GM12892 (cell line): ENCODE data around the gene ALPL.

Source experiments
- DNase-seq: peaks from one replicate; pipeline ENCODE4 v3.0.0; 2011; ENCODE audit not compliant: insufficient read length
- FAIRE-seq: peaks from 2 replicates; lab custom pipeline; 2011; peaks lifted over from hg19 to GRCh38; lab: Jason Lieb, UNC
- POLR2A ChIP-seq: IDR thresholded peaks from 2 replicates; pipeline ENCODE4 v1.6.1; 2011; ENCODE audit warnings: low read depth, low read length, control low read depth
- POLR2AphosphoS5 ChIP-seq: IDR thresholded peaks from 2 replicates; pipeline ENCODE4 v1.6.1; 2011; ENCODE audit warnings: low read depth, low read length, control low read depth
- TAF1 ChIP-seq: IDR thresholded peaks from 2 replicates; pipeline ENCODE4 v1.6.1; 2011; ENCODE audit warnings: low read depth, mild to moderate bottlenecking, control low read depth, low read length, borderline replicate concordance

ALPL gene

DNA sequence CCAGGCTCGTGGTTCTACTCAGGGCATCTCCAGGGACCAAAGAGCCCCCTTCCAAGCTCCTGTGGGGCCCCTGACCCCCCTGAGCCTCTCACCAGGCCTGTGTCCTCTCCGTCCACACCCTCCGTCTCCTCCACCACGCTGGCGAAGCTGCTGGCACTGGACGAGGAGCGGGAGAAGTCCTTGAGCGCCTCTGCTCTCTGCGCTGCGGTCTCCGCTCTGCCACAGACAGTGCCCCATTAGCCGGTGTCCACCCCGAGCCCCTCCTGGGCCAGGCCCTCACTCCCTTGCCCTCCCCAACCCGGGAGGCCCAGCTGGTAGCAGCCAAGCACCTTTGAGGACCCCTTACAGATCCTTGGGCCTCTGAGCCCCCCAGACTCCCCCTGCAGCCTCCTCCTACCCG is 90.2 kb downstream of the ALPL start:
- DNase-seq (no peak), FAIRE-seq (no peak)
- TF ChIP-seq POLR2A (no peak), TAF1 (no peak), POLR2AphosphoS5 (no peak)

DNA sequence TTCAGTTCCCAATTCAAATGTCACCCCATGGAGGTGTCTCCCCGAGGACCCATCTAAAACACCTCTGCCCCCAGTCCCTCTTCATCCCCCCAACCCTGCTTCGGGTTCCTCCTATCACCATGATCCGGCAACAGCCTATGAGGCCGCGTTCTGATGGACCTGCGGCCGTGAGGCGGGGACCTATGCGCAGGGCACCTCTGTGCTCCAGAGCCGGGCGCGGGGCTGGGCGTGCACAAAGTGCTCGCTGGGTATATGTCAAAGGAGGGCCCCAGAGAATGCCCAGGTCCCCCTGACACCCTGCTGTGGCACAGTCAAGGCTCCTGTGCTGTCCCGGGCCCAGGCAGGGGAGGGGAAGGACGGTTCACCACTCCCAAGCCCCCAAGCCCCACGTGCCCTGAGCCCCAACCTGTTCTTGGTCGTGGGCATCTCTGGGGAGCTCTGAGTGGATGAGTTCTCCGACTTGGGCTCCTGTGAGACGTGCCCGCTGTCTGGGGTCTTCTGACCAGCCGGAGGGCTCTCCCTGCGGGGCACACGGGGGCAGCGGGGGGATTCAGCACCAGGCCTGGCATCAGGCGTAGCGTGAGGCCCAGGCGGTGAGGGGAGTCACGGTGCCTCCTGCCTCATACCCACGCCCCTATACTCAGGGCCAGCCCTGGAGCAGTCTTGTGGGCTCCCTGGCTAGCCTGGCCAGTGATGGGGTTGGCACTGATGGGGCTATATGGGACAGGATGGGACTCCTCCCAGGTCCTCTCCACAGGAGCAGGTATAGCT is 92.2 kb downstream of the ALPL start:
- DNase-seq (no peak), FAIRE-seq (no peak)
- TF ChIP-seq POLR2AphosphoS5 (no peak), POLR2A (no peak), TAF1 (no peak)

DNA sequence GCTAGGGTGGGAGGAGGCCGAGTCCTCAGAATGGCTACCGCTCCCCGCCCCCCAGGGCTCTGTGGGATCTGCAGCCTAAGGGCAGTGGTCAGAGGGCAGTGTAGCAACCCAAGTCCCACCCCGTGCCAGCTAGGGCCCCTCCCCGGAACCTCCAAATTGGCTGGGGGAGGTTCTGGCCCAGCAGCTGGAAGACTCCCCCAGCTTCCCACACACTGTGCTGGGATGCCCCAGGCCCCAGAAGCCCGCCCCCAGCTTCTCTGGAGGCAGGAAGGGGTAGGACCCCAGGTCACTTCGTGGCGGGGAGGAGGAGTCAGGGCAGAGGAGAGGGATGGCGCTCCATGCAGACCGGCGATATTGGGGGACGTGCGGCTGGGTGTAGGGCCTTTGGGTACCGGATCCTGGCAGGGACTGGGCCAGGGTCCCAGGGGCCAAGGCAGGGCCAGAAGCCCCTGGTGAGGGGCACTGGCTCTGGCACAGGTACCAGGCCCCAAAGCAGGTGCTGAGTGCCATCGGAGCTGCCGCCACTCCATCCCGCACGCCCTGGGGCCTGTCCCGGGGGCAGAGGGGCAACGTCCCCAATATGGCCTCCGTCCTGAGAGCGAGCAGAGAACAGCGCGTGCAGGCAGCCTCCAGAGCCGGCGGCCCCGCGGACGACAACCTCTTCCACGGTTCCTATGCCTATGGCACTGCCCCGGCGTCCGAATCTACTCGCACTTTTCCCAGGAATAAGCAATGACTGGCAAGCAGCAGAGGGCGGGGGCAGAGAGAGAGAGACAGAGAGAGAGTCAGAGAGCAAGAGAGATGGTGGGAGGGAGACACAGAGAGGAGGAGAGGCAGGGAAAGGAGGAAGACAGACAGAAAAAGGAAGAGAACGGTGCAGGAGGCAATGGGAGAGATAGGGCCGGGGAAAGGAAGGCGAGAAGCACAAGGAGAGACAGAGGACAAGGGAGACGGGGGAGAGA is 94.2 kb downstream of the ALPL start:
- TF ChIP-seq TAF1 (no peak), POLR2A (no peak), POLR2AphosphoS5 (no peak)
- FAIRE-seq (no peak), DNase-seq (no peak)

DNA sequence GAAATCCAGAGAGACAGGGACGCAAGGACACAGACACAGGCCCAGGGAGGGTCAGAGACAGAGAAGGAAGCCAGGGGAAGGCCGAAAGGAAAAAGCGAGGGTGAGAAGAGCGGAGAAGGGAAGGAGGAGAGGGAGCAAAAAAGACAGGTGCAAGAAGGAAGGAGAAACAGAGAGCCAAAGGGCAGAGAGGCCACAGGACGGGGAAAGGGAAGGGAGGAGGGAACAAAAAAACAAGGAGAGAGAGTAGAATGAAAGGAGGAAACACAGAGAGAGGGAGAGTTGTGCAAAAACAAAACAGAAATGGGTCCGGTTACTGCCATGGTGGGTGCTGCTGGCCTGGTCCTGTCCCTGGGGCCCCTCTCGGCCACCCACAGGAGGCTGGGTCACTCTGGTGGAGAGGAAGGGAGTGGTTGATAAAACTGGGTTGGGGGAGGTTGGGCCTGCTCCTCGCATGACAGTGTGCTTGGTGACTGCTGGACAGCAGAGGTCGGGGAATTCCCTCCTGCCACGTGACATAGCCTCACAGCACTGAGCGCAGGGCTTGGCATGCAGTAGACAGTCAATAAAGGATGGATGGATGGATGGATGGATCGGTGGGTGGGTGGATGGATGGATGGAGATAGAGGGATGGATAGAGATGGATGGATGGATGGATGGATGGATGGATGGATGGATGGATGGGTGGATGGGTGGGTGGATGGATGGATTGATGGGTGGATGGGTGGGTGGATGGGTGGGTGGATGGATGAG is 95.2 kb downstream of the ALPL start:
- TF ChIP-seq POLR2A (no peak), POLR2AphosphoS5 (no peak), TAF1 (no peak)
- FAIRE-seq (no peak), DNase-seq (no peak)

DNA sequence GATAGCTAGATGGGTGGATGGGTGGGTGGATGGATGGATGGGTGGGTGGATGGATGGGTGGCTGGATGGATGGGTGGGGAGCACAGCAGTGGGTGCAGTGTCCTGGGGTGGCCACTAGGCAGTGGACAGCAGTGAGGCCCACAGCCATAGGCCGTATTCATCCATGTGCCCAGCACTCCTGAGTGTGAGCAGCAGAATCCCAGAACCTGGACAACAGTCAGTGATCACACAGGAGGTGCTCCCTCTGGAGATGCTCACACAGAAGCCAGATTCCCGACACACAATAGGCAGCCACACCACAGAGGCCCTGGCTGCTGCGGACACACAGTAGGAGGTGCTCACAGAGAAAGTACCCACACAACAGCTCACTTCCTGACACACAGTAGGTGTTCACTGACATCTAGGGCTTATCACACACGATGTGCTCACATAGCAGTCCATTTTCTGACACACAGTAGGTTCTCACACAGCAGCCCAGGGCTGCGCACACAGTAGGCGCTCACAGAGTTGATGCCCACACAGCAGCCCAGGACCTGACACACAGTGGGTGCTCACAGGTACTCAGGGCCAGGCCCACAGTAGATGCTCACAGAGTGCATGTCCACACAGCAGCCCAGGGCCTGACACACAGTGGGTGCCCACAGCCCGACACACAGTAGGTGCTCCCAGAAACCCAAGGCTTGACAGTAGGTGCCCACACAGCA is 95.9 kb downstream of the ALPL start:
- no peak for DNase-seq
- FAIRE-seq = no peak
- TF ChIP-seq POLR2A (no peak), TAF1 (no peak), POLR2AphosphoS5 (no peak)

DNA sequence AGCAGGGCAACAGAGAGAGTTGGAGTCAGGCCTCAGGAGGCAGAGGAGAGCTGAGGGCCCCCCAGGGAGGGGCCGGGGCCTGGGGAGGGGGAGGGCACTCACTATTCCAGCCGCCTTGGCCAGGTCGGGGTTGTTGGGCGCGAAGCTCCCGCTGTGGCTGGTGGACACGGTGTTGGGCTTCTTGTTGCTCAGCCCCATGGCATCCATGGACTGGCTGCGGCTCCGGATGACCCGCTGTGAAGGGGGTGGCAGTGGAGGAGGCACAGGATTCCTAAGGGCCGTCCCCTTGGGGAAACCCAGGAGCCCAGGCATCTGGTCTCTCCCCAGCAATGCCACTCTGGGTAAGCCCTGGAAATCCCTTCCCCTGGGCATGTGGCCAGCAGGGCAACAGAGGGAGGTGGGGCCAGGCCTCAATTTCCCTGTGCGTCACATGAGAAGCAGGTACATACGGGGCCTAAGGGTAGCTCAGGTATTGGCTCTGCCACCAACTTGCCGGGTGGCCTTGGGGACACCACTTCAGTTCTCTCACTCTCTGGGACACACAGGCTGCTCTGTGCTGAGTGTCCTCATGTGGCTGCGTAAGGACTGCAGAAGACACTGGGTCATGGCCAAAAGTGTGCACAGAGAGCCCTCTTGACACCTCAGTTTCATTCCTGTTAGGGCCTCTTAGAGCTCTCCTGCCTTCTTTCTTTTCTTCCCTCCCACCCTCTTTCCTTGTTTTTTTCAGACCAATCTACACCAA is 96.9 kb downstream of the ALPL start:
- DNase-seq = no peak
- FAIRE-seq = no peak
- no peak for TF ChIP-seq POLR2A

DNA sequence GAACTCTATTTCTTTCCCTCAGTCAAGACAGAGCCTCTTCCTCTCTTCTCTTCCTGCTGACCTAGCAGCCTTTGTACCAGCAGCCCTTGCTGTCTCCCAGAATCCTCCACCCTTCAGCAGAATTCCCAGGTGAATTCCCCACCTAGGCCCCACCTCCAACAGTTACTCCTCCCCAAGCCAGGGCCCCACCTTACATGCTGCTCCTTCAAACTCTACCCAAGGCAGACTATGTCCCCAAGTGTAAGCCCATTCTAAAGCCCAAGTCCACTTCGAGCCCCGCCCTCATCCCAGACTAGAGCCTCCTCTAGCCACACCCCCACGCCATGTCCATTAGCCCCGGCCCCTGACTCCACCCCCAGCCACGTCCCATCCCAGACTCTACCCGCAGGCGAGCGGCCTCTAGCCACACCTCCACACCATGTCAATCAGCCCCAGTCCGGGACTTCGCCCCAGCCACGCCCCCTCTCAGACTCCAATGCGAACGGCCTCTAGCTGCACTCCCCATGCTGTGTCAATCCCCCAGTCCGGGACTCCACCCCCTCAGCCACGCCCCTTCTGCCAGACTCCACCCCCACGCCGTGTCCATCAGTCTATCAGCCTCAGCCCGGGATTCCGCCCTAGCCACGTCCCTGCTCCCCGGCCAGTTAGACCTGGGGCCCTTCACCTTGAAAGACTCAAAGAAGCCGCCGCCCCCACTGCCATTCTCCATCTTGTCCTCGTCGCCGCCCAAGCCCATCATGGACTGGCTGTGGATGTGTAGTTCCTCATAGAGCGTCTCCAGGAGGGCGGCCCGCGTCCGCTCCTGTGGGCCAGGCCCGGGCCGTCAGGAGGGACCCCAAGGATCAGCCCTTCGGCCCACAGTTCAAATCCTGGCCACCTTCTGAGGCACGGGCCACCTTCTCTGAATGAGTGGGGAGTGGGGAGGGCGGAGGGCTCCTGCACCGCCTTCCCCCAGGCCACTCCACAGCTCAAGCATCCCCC is 98.6 kb downstream of the ALPL start:
- no peak for TF ChIP-seq TAF1
- TF ChIP-seq POLR2A = no peak
- TF ChIP-seq POLR2AphosphoS5 = no peak
- FAIRE-seq = peak; percentile 82
- peak; percentile 87 for DNase-seq

DNA sequence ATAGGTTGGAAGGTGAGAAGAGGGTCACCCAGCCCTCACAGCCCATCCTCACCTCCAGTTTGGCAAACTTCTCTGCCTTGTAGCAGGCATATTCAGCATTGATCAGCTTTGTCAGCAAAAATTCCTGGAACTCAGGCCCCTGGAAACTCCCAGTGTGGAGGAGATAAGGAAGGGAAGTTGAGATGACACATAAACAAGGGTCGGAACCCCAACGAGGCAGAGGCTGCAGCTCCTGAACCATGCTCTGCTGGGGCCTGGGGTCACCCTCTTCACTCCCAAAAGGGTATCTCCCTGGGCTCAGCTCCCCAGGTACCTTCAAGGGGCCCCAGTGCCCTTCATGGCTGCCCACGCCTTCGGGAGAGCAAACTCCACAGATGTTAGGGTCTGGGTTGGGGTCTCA is 99.6 kb downstream of the ALPL start:
- TF ChIP-seq POLR2A (no peak), POLR2AphosphoS5 (no peak), TAF1 (no peak)
- no peak for FAIRE-seq

DNA sequence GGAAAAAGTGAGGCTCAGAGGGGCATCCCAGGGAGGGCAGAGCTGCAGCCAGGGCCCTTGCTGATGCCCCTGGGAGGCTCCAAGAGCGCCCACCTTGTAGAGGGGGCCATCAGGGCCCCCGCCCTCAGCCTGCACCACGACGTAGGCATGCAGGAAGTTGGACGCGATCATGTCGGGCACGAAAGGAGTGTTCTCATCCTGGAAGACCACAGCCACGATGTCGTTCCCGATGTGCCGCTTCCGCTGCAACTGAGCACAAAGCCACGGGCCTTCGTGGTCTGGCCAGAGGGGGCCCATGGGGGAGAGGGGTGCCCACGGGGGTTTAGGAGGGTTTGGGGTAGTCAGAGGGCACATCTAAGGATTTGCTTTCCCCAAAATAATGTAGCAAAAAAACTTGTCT is 100.8 kb downstream of the ALPL start:
- TF ChIP-seq POLR2A = no peak
- TF ChIP-seq TAF1 = no peak
- TF ChIP-seq POLR2AphosphoS5 = no peak
- FAIRE-seq = no peak
- DNase-seq = no peak

More for the DNA sequence above, 99.6 kb downstream of the ALPL start:
- no peak for DNase-seq
